Stimulated activated naive B cell treated with anti-CD40 and anti-IgM and Interleukin-4, amounts not matched to agents 10 μg/mL and 1 μg/mL and 100 μg/mL, for 72 hours (primary cell): ENCODE measurements around the gene WDR43.
A peak's percentile ranks its signal among the peaks of the same experiment; 100 is the strongest.

Experiments used
- ATAC-seq, 2 donors: fragments of 150-1000 bp; cut with Tn5 transposase; replicated peaks; 2 replicates each; pipeline ENCODE4 v1.10.0; 2021; ENCODE audit warnings: moderate library complexity in 1 of 2
- DNase-seq: peaks from one replicate; pipeline ENCODE4 v3.0.0; 2021
- H3K27ac Mint-ChIP-seq: one replicate; pipeline ENCODE4 v1.8.0; 2022; ENCODE audit warnings: mild to moderate bottlenecking, mixed read lengths
- H3K27me3 Mint-ChIP-seq, 2 donors: one replicate each; pipeline ENCODE4 v1.8.0; 2022; ENCODE audit warnings: mixed read lengths in 2 of 2
- H3K36me3 Mint-ChIP-seq, 2 donors: one replicate each; pipeline ENCODE4 v1.8.0; 2022; ENCODE audit warnings: mixed read lengths in 2 of 2, mild to moderate bottlenecking in 1 of 2
- H3K4me1 Mint-ChIP-seq, 2 donors: one replicate each; pipeline ENCODE4 v1.8.0; 2022; ENCODE audit warnings: mixed read lengths in 2 of 2, mild to moderate bottlenecking in 1 of 2
- H3K4me3 Mint-ChIP-seq, 2 donors: one replicate each; pipeline ENCODE4 v1.8.0; 2022; ENCODE audit warnings: mild to moderate bottlenecking in 2 of 2, mixed read lengths in 2 of 2, moderate library complexity in 1 of 2
- H3K9me3 Mint-ChIP-seq, 2 donors: one replicate each; pipeline ENCODE4 v1.8.0; 2022; ENCODE audit warnings: mixed read lengths in 2 of 2, mild to moderate bottlenecking in 1 of 2

Gene WDR43

GRCh38 chr2:28981620-28982376 lies 87.3 kb downstream of the WDR43 start:
- no peak for DNase-seq
- no peaks in the 10 kb centered on the region for H3K36me3 Mint-ChIP-seq
- peaks cover 0 to 3% of the 10 kb centered on the region in 2 donors for H3K9me3 Mint-ChIP-seq
- ATAC-seq, result peak in 1 of 2 donors; percentile 36
- H3K27ac Mint-ChIP-seq, result no peak overlapping the region
- H3K27me3 Mint-ChIP-seq, result peaks cover 0 to 1% of the 10 kb centered on the region in 2 donors
- no peak overlapping the region for H3K4me3 Mint-ChIP-seq
- H3K4me1 Mint-ChIP-seq, result no peaks in the 10 kb centered on the region

GRCh38 chr2:28982381-28982950 lies 88.0 kb downstream of the WDR43 start:
- Mint-ChIP-seq H3K36me3 (no peaks in the 10 kb centered on the region), H3K4me1 (no peaks in the 10 kb centered on the region), H3K9me3 (peaks cover 0 to 3% of the 10 kb centered on the region in 2 donors), H3K27me3 (no peaks in the 10 kb centered on the region), H3K27ac (no peak overlapping the region), H3K4me3 (no peak overlapping the region)
- DNase-seq, result no peak
- ATAC-seq, result no peak

DNA sequence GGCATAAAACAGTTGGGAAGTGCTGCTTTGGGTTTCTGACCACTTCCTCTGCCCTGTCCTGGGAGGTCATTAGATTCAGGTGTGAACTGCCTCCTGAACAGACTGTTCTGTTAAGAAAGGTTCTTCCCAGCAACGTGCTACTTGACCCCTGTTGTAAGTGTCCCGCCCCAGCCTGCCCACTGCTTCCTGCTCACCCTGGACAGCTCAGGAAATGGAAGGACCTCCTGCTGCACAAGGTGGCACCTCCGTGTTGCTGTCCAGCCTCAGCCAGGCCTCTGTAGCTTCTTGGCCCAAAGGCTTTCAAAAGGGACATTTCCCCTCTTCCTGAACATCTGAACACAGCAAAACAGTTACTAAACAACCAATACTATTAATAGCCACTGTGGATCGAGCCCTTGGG lies 92.0 kb downstream of the WDR43 start:
- Mint-ChIP-seq H3K36me3 (no peaks in the 10 kb centered on the region), H3K27ac (no peak overlapping the region), H3K4me1 (no peaks in the 10 kb centered on the region), H3K27me3 (no peaks in the 10 kb centered on the region), H3K4me3 (no peak overlapping the region), H3K9me3 (peaks cover 0 to 3% of the 10 kb centered on the region in 2 donors)
- DNase-seq, result no peak
- no peak for ATAC-seq

- no peaks in the 10 kb centered on the region for H3K36me3 Mint-ChIP-seq
- no peaks in the 10 kb centered on the region for H3K27me3 Mint-ChIP-seq
- H3K4me1 Mint-ChIP-seq, result no peaks in the 10 kb centered on the region
- no peak overlapping the region for H3K27ac Mint-ChIP-seq
- H3K9me3 Mint-ChIP-seq, result no peaks in the 10 kb centered on the region
- H3K4me3 Mint-ChIP-seq, result no peak overlapping the region
- ATAC-seq (no peak), DNase-seq (no peak)
Observed at GRCh38 chr2:28989973-28990372, 95.5 kb downstream of the WDR43 start.

GRCh38 chr2:28990445-28990844 lies 96.0 kb downstream of the WDR43 start:
- no peaks in the 10 kb centered on the region for H3K36me3 Mint-ChIP-seq
- H3K4me3 Mint-ChIP-seq, result no peak overlapping the region
- DNase-seq (no peak), ATAC-seq (no peak)
- no peaks in the 10 kb centered on the region for H3K4me1 Mint-ChIP-seq
- no peaks in the 10 kb centered on the region for H3K9me3 Mint-ChIP-seq
- H3K27ac Mint-ChIP-seq, result no peak overlapping the region
- H3K27me3 Mint-ChIP-seq, result no peaks in the 10 kb centered on the region

DNA sequence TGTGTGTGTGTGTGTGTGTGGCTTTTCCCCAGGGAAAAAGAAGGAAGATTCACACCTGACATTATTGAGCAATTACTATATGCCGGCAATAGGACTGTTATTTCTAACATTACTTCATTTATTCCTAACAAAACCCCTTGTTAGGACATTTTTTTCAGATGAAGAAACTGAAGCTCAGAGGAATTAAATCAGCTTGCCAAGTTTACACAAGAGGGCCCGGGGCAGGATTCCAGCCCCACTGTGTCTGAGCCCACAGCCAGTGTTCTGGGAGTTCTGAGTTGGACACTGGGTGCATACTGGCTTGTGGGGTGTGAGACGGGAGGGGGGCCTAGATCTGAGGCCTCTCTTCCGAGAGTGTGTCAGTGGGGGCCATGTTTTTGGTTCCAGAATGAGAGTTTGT lies 96.6 kb downstream of the WDR43 start:
- H3K4me3 Mint-ChIP-seq, result no peak overlapping the region
- H3K27me3 Mint-ChIP-seq, result no peaks in the 10 kb centered on the region
- H3K36me3 Mint-ChIP-seq, result no peaks in the 10 kb centered on the region
- H3K27ac Mint-ChIP-seq, result no peak overlapping the region
- no peaks in the 10 kb centered on the region for H3K9me3 Mint-ChIP-seq
- H3K4me1 Mint-ChIP-seq, result no peaks in the 10 kb centered on the region
- ATAC-seq, result no peak
- no peak for DNase-seq

- no peak overlapping the region for H3K27ac Mint-ChIP-seq
- no peaks in the 10 kb centered on the region for H3K4me1 Mint-ChIP-seq
- H3K9me3 Mint-ChIP-seq, result no peaks in the 10 kb centered on the region
- no peak overlapping the region for H3K4me3 Mint-ChIP-seq
- no peak for ATAC-seq
- no peaks in the 10 kb centered on the region for H3K36me3 Mint-ChIP-seq
- no peak for DNase-seq
- H3K27me3 Mint-ChIP-seq, result no peaks in the 10 kb centered on the region
Observed at GRCh38 chr2:28991460-28991859, 97.0 kb downstream of the WDR43 start.

GRCh38 chr2:28993206-28993960 lies 98.9 kb downstream of the WDR43 start:
- ATAC-seq, result no peak
- Mint-ChIP-seq H3K9me3 (no peaks in the 10 kb centered on the region), H3K27ac (peak overlapping the region; percentile 32), H3K4me1 (peaks cover 0 to under 1% of the 10 kb centered on the region in 2 donors), H3K36me3 (no peaks in the 10 kb centered on the region), H3K27me3 (peaks cover 5 to 6% of the 10 kb centered on the region in 2 donors), H3K4me3 (no peak overlapping the region)
- DNase-seq, result no peak

DNA sequence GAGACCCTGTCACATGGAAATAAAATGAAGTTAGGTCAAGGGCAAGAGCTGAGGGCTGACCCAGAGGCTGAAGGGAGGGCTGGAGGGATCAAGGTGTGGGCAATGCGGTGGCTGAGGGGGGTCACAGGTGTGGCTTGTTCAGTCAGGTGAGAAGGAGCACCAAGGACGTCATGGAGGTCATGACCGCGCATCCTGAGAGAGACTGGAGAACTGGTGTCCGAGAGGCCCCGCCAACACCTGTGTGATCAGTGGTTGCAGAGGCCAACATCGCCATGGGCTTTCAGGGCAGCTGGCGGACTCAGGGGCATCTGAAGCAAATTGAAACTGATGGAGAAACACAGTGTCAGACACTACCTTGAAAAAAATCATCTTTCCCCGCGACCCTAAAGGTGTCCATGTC lies 99.6 kb downstream of the WDR43 start:
- Mint-ChIP-seq H3K4me3 (no peak overlapping the region), H3K27me3 (peaks cover 5 to 6% of the 10 kb centered on the region in 2 donors), H3K4me1 (peaks cover 5 to 7% of the 10 kb centered on the region in 2 donors), H3K27ac (no peak overlapping the region), H3K9me3 (no peaks in the 10 kb centered on the region), H3K36me3 (no peaks in the 10 kb centered on the region)
- ATAC-seq (no peak), DNase-seq (no peak)

GRCh38 chr2:28994679-28995078 lies 100.2 kb downstream of the WDR43 start:
- no peak overlapping the region for H3K27ac Mint-ChIP-seq
- H3K36me3 Mint-ChIP-seq, result no peaks in the 10 kb centered on the region
- H3K27me3 Mint-ChIP-seq, result peaks cover 5 to 6% of the 10 kb centered on the region in 2 donors
- ATAC-seq (no peak), DNase-seq (no peak)
- no peaks in the 10 kb centered on the region for H3K9me3 Mint-ChIP-seq
- H3K4me1 Mint-ChIP-seq, result peaks cover 7 to 10% of the 10 kb centered on the region in 2 donors
- H3K4me3 Mint-ChIP-seq, result no peak overlapping the region

GRCh38 chr2:28995765-28996750 lies 101.6 kb downstream of the WDR43 start:
- no peak overlapping the region for H3K27ac Mint-ChIP-seq
- peaks cover 0 to 4% of the 10 kb centered on the region in 2 donors for H3K36me3 Mint-ChIP-seq
- peaks cover 5 to 6% of the 10 kb centered on the region in 2 donors for H3K27me3 Mint-ChIP-seq
- no peak for DNase-seq
- peaks cover 18 to 21% of the 10 kb centered on the region in 2 donors for H3K4me1 Mint-ChIP-seq
- no peak for ATAC-seq
- no peak overlapping the region for H3K4me3 Mint-ChIP-seq
- H3K9me3 Mint-ChIP-seq, result peaks cover 0 to 3% of the 10 kb centered on the region in 2 donors

DNA sequence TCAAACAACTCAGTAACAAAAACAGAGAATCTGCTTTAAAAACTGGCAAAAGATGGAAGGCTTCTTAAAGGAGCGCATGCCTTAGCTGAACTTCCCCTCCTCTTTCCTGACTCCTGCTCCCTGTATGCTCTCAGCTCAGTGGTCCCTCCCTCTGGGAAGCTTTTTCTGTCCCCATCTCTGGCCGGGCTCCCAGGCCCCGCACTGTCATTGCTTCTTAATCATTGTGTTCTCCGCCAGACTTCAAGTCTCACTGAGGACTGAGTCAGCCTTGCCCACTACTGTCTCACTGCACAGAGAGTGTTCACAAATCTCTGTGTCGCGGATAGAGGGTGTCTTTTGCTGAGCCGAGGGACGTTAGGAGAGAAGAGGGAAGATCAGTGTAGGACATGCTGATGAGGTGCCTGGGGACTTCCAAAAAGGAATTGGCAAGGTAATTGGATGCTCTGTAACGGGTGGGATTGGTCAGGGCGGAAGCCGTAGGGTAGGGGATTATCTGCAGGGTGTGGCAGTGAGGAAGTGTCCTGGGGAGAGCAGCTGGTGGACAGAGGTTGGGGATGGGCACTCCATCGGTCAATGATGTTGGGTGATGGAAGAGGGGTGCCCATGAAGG lies 102.9 kb downstream of the WDR43 start:
- no peak overlapping the region for H3K27ac Mint-ChIP-seq
- H3K27me3 Mint-ChIP-seq, result peaks cover 5 to 6% of the 10 kb centered on the region in 2 donors
- peaks cover 0 to 3% of the 10 kb centered on the region in 2 donors for H3K9me3 Mint-ChIP-seq
- ATAC-seq, result no peak
- peaks cover 18 to 21% of the 10 kb centered on the region in 2 donors for H3K4me1 Mint-ChIP-seq
- H3K36me3 Mint-ChIP-seq, result peaks cover 0 to 4% of the 10 kb centered on the region in 2 donors
- H3K4me3 Mint-ChIP-seq, result no peak overlapping the region
- DNase-seq, result no peak
